OCI-LY7 (cell line): ENCODE results near the gene LPP.

ENCODE experiments used
- EZH2phosphoT487 ChIP-seq: fragments of 200-600 bp; sonication (generic); IDR thresholded peaks from 2 replicates; pipeline ENCODE4 v1.6.1; 2018; ENCODE audit warnings: low read depth, borderline replicate concordance, mild to moderate bottlenecking, mixed run types, antibody characterized with exemption, low read length, moderate library complexity, mixed read lengths
- TF ChIP-seq, protein P1 (sequence below): fragments of 200-600 bp; sonication (generic); conservative IDR thresholded peaks from 2 replicates; pipeline ENCODE4 v1.5.1; 2014; ENCODE audit warnings: mild to moderate bottlenecking, antibody characterized with exemption, low read length, moderate library complexity, mixed read lengths

DNA sequence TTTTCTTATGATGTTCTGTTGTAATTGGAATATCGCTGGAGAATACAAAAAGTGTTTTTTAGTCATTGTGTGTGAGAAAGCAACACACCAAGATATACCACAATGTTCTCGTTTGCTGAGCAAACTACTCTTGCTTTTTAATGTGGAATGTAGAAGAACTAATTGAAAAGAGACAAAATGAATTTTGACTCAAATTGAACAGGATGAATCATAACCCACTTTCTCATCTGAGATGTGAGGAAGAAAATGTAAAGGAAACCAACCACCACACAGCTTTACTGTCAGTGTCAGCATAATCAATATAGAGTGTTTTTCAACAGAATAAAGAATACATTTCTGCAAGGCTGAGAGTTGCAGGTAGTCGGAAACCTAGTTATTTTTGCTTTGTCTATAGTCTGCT, 569.0 kb downstream of the LPP start:
- TF ChIP-seq, protein P1, sequence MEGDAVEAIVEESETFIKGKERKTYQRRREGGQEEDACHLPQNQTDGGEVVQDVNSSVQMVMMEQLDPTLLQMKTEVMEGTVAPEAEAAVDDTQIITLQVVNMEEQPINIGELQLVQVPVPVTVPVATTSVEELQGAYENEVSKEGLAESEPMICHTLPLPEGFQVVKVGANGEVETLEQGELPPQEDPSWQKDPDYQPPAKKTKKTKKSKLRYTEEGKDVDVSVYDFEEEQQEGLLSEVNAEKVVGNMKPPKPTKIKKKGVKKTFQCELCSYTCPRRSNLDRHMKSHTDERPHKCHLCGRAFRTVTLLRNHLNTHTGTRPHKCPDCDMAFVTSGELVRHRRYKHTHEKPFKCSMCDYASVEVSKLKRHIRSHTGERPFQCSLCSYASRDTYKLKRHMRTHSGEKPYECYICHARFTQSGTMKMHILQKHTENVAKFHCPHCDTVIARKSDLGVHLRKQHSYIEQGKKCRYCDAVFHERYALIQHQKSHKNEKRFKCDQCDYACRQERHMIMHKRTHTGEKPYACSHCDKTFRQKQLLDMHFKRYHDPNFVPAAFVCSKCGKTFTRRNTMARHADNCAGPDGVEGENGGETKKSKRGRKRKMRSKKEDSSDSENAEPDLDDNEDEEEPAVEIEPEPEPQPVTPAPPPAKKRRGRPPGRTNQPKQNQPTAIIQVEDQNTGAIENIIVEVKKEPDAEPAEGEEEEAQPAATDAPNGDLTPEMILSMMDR = no peak
- TF ChIP-seq EZH2phosphoT487 = no peak
